A673 (cell line): Measurements from ENCODE around the gene CNPPD1. TPM values are rescaled to one million over a fixed set of nuclear protein-coding genes. Genes with fewer than 3 reads are reported as not detected.

Source experiments
- BruUV-seq: library from RNA; stranded (reverse); fragments of 400-500 nt; replicated peaks from 2 replicates; lab custom pipeline; 2021; lab: Mats Ljungman, UMichigan
- CTCF ChIA-PET: fragments of 300-600 bp; sonication (Branson Sonifier 250); formaldehyde crosslinking; loops from one replicate; lab custom pipeline; 2022; ENCODE audit warnings: antibody characterized with exemption; lab: Charles Lee
- POLR2A ChIA-PET: fragments of 300-600 bp; sonication (Branson Sonifier 250); formaldehyde crosslinking; loops from one replicate; lab custom pipeline; 2022; ENCODE audit warnings: antibody characterized with exemption; ENCODE audit not compliant: low non-redundant PET; lab: Charles Lee
- DNase-seq: peaks from one replicate; pipeline ENCODE4 v3.0.0-alpha.2; 2015; ENCODE audit warnings: low spot score
- H3K27ac ChIP-seq: fragments of 200-600 bp; sonication (generic); 2 replicates; pipeline ENCODE4 v1.5.1; 2016; ENCODE audit warnings: mixed run types, low read depth, mild to moderate bottlenecking, mixed read lengths, antibody characterized with exemption, low read length; ENCODE audit not compliant: poor library complexity, severe bottlenecking
- H3K27me3 ChIP-seq: fragments of 200-600 bp; sonication (generic); replicated peaks from 2 replicates; pipeline ENCODE4 v1.6.1; 2017; ENCODE audit warnings: mixed run types, low read depth, mild to moderate bottlenecking, mixed read lengths, antibody characterized with exemption, low read length; ENCODE audit not compliant: insufficient read depth, poor library complexity
- H3K36me3 ChIP-seq: fragments of 200-600 bp; sonication (generic); 2 replicates; pipeline ENCODE4 v1.6.1; 2016; ENCODE audit warnings: mixed run types, mild to moderate bottlenecking, mixed read lengths, antibody characterized with exemption, low read length; ENCODE audit not compliant: insufficient read depth, poor library complexity, severe bottlenecking
- H3K4me1 ChIP-seq: fragments of 200-600 bp; sonication (generic); 2 replicates; pipeline ENCODE4 v1.6.1; 2017; ENCODE audit warnings: mixed run types, mild to moderate bottlenecking, mixed read lengths, antibody characterized with exemption, low read length; ENCODE audit not compliant: insufficient read depth, poor library complexity, severe bottlenecking
- H3K4me3 ChIP-seq: fragments of 200-600 bp; sonication (generic); 2 replicates; pipeline ENCODE4 v1.5.1; 2016; ENCODE audit warnings: low read depth, mixed run types, mild to moderate bottlenecking, mixed read lengths, low read length; ENCODE audit not compliant: poor library complexity, severe bottlenecking
- H3K9me3 ChIP-seq: fragments of 200-600 bp; sonication (generic); 2 replicates; pipeline ENCODE4 v1.6.1; 2016; ENCODE audit warnings: mixed run types, low read depth, mild to moderate bottlenecking, mixed read lengths, antibody characterized with exemption, low read length; ENCODE audit not compliant: poor library complexity, severe bottlenecking
- CTCF ChIP-seq: fragments of 300-800, 200-600 bp; sonication (generic); conservative IDR thresholded peaks from 2 replicates; pipeline ENCODE4 v1.5.1; 2017; ENCODE audit warnings: low read depth, mild to moderate bottlenecking, antibody characterized with exemption, low read length, moderate library complexity, mixed read lengths
- EZH2 ChIP-seq: fragments of 200-600 bp; sonication (generic); IDR thresholded peaks from 2 replicates; pipeline ENCODE4 v1.6.1; 2017; ENCODE audit warnings: borderline replicate concordance, low read depth, mild to moderate bottlenecking, mixed read lengths, antibody characterized with exemption, low read length; ENCODE audit not compliant: poor library complexity, severe bottlenecking
- intact Hi-C: fragments of 100-400 bp; cut with micrococcal nuclease; formaldehyde crosslinking; loops from one replicate; pipeline ENCODE4 v1.10.0; 2022; ENCODE audit not compliant: unreplicated experiment
- total RNA-seq: library from RNA; stranded (reverse); gene quantifications from 2 replicates; pipeline ENCODE4 v1.2.3, GENCODE V29; 2021

The CNPPD1 gene
- total RNA-seq, 1 experiment from 2014 or later: 38.0 TPM

GRCh38 chr2:219125886-219126270 lies 50.8 kb downstream of the CNPPD1 start:
- no TSS peak for BruUV-seq
- H3K4me3 ChIP-seq: no peak overlapping the region
- no peaks in the 10 kb centered on the region for H3K27me3 ChIP-seq
- CTCF ChIA-PET: no interaction called here
- peaks cover 21% of the 10 kb centered on the region for H3K4me1 ChIP-seq
- no peak overlapping the region for H3K27ac ChIP-seq
- POLR2A ChIA-PET: no interaction called here
- no peak for DNase-seq
- TF ChIP-seq CTCF (no peak), EZH2 (no peak)
- no peaks in the 10 kb centered on the region for H3K9me3 ChIP-seq
- intact Hi-C loops: loop anchor here (10.0 kb wide), 1 partner anchor 251 kb away; no protein-coding TSS in a partner anchor
- no peaks in the 10 kb centered on the region for H3K36me3 ChIP-seq

- H3K9me3 ChIP-seq: no peaks in the 10 kb centered on the region
- TF ChIP-seq CTCF (no peak), EZH2 (no peak)
- DNase-seq: no peak
- ChIA-PET POLR2A (no interaction called here), CTCF (no interaction called here)
- no peaks in the 10 kb centered on the region for H3K27me3 ChIP-seq
- no peak overlapping the region for H3K27ac ChIP-seq
- H3K4me3 ChIP-seq: no peak overlapping the region
- BruUV-seq: no TSS peak
- H3K4me1 ChIP-seq: peaks cover 21% of the 10 kb centered on the region
- H3K36me3 ChIP-seq: no peaks in the 10 kb centered on the region
- intact Hi-C loops: loop anchor here (10.0 kb wide), 1 partner anchor 251 kb away; no protein-coding TSS in a partner anchor
Observed at GRCh38 chr2:219125225-219125885, 51.4 kb downstream of the CNPPD1 start.

- TF ChIP-seq EZH2: no peak
- TF ChIP-seq CTCF: no peak
- CTCF ChIA-PET: no interaction called here
- no peak for DNase-seq
- Histone ChIP-seq H3K27me3 (no peaks in the 10 kb centered on the region), H3K9me3 (no peaks in the 10 kb centered on the region), H3K36me3 (no peaks in the 10 kb centered on the region), H3K4me3 (no peak overlapping the region), H3K4me1 (peaks cover 21% of the 10 kb centered on the region), H3K27ac (no peak overlapping the region)
- no TSS peak for BruUV-seq
- POLR2A ChIA-PET: no interaction called here
- intact Hi-C loops: loop anchor here (10.0 kb wide), 1 partner anchor 250 kb away; no protein-coding TSS in a partner anchor
Observed at GRCh38 chr2:219124381-219125110, 52.2 kb downstream of the CNPPD1 start.
